ENCODE results near the gene TNNI3. TPM values are rescaled to one million over a fixed set of nuclear protein-coding genes. Genes with fewer than 3 reads are reported as not detected.
"Not testable (repeated sequence)": the region's sequence is repeated elsewhere in the genome, so short reads cannot be mapped to it uniquely, and the experiment has no call there.

The TNNI3 gene
- total RNA-seq, 1 experiment from 2014 or later: 15.0 TPM

- DNase-seq (ENCODE audit: low spot score) (no peak), ATAC-seq (no peak)
- no peak overlapping the region for H3K27ac Mint-ChIP-seq
- no peaks in the 10 kb centered on the region for H3K9me3 Mint-ChIP-seq
- H3K36me3 Mint-ChIP-seq: peaks cover 12% of the 10 kb centered on the region
- peaks cover 6% of the 10 kb centered on the region; the same call in 1 of the 2 replicates for H3K4me1 Mint-ChIP-seq
- CTCF ChIA-PET: interaction anchor here (1.0 kb wide), 1 partner anchor 56 kb away, joined by 3 read pairs; the partner anchor contains the start of gene DNAAF3
- H3K27me3 Mint-ChIP-seq (ENCODE audit: low read depth): no peaks in the 10 kb centered on the region
- no peak overlapping the region for H3K4me3 Mint-ChIP-seq
- TF ChIP-seq MYBL2 (CRISPR knock-in tag; IDR thresholded peaks at IDR 0.05) (no peak), E2F4 (CRISPR knock-in tag; IDR thresholded peaks at IDR 0.05; ENCODE audit: borderline replicate concordance, low read depth) (no peak), CREB1 (CRISPR knock-in tag; IDR thresholded peaks at IDR 0.05) (no peak), FOXP1 (CRISPR knock-in tag; IDR thresholded peaks at IDR 0.05; ENCODE audit: borderline replicate concordance) (no peak), IRF1 (CRISPR knock-in tag; IDR thresholded peaks at IDR 0.05) (no peak), KAT7 (CRISPR knock-in tag; IDR thresholded peaks at IDR 0.05; ENCODE audit: borderline replicate concordance) (no peak), ZNF512 (CRISPR knock-in tag; IDR thresholded peaks at IDR 0.05; ENCODE audit: borderline replicate concordance) (no peak), ZNF416 (CRISPR knock-in tag; IDR thresholded peaks at IDR 0.05) (no peak), ZNF138 (CRISPR knock-in tag; conservative IDR thresholded peaks at IDR 0.05) (no peak), GABPB1 (CRISPR knock-in tag; IDR thresholded peaks at IDR 0.05) (no peak), ZMAT4 (CRISPR knock-in tag; IDR thresholded peaks at IDR 0.05) (no peak), ZBTB21 (CRISPR knock-in tag; IDR thresholded peaks at IDR 0.05; ENCODE audit: borderline replicate concordance) (no peak), IRF2 (CRISPR knock-in tag; IDR thresholded peaks at IDR 0.05; ENCODE audit: borderline replicate concordance, low read depth) (no peak)
- POLR2A ChIA-PET: no interaction called here
Observed at GRCh38 chr19:55109527-55110291, 47.8 kb downstream of the TNNI3 start.

- DNase-seq (ENCODE audit: low spot score); H3K27ac Mint-ChIP-seq; H3K9me3 Mint-ChIP-seq; H3K4me1 Mint-ChIP-seq; CTCF ChIA-PET; H3K27me3 Mint-ChIP-seq (ENCODE audit: low read depth); ATAC-seq; POLR2A ChIA-PET; H3K4me3 Mint-ChIP-seq: not testable (repeated sequence)
- peaks cover 26% of the 10 kb centered on the region for H3K36me3 Mint-ChIP-seq
Observed at GRCh38 chr19:55107252-55107651, 50.3 kb downstream of the TNNI3 start.

GRCh38 chr19:55106591-55106990 is 50.9 kb downstream of the TNNI3 start:
- POLR2A ChIA-PET: interaction anchor here (1.1 kb wide), 1 partner anchor 11 kb away, joined by 5 read pairs; the partner anchor contains the start of gene PPP1R12C
- Mint-ChIP-seq H3K36me3 (peaks cover 29% of the 10 kb centered on the region), H3K27me3 (ENCODE audit: low read depth) (no peaks in the 10 kb centered on the region), H3K4me1 (no peaks in the 10 kb centered on the region), H3K4me3 (no peak overlapping the region), H3K9me3 (peaks cover 7% of the 10 kb centered on the region; the same call in 1 of the 2 replicates), H3K27ac (no peak overlapping the region)
- no peak for DNase-seq (ENCODE audit: low spot score)
- ATAC-seq: no peak
- CTCF ChIA-PET: interaction anchor here (1.1 kb wide), 1 partner anchor 10 kb away, joined by 4 read pairs; no protein-coding TSS in a partner anchor
- TF ChIP-seq TCF7 (CRISPR knock-in tag; IDR thresholded peaks at IDR 0.05; ENCODE audit: low read depth): no peak
- no peak for TF ChIP-seq ZNF138 (CRISPR knock-in tag; conservative IDR thresholded peaks at IDR 0.05)
- TF ChIP-seq IRF1 (CRISPR knock-in tag; IDR thresholded peaks at IDR 0.05): no peak
- no peak for TF ChIP-seq USF2 (CRISPR knock-in tag; IDR thresholded peaks at IDR 0.05)
- no peak for TF ChIP-seq SMAD4 (CRISPR knock-in tag; IDR thresholded peaks at IDR 0.05)

Measured in WTC11 (cell line).